Tongue (tissue), 2 donors: ENCODE results near the gene GHRH. TPM values are rescaled to one million over a fixed set of nuclear protein-coding genes. Genes with fewer than 3 reads are reported as not detected.
A peak's percentile ranks its signal among the peaks of the same experiment; 100 is the strongest.

ENCODE experiments used
- DNase-seq: peaks from one replicate; pipeline ENCODE4 v3.0.0-alpha.2; 2015
- total RNA-seq: library from RNA; depleted of rRNA; stranded (reverse); fragments of >200 nt; gene quantifications from one replicate; pipeline ENCODE4 v1.2.3, GENCODE V29; 2014

GHRH gene
- total RNA-seq, 1 donor from 2014 or later, result not detected

- peak; percentile 66 for DNase-seq
Observed at GRCh38 chr20:37202267-37202943, 59.2 kb downstream of the GHRH start.

DNA sequence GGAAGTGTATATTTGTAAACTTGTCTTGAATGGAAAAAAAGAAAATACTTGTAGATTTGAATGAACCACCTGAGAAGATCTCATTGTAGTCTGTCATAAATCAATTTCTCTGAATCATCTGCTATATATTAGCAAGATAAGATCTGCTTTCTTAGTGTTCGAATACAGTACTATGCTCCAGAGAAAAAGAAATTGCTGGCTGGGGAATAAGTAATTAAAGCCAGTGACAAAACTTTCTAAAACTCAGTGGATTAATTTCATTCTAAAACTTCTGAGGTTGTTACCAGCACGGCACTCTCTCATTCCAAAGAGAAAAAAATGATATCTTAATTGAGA lies 59.8 kb downstream of the GHRH start:
- DNase-seq, result no peak

Other genes with a start within 250 kb of the GHRH start
- gene RBL1, start 165.8 kb downstream of the GHRH start, total RNA-seq, result 12.9 TPM
- gene RPN2, start 82.5 kb downstream of the GHRH start, total RNA-seq, result 119 TPM
- gene MROH8, start 82.3 kb downstream of the GHRH start, total RNA-seq, result 10.5 TPM
- 23.3 TPM for gene MANBAL, start 27.8 kb upstream of the GHRH start, total RNA-seq
- gene SRC, start 84.3 kb upstream of the GHRH start, total RNA-seq, result 54.3 TPM